KBM-7 (cell line): Measurements from ENCODE around the gene AATF.

Experiments
- DNase-seq: peaks from one replicate; pipeline ENCODE4 v3.0.0-alpha.2; 2015
- in situ Hi-C: fragments of 300-500 bp; cut with MboI; formaldehyde crosslinking; loops from 2 replicates; pipeline ENCODE4 v1.14.3; 2020; ENCODE audit warnings: low sequenced_read_pairs, low pct_unique_long_range_greater_than_20kb, mixed read lengths

The AATF gene

GRCh38 chr17:37088459-37088858 lies 139.7 kb downstream of the AATF start:
- DNase-seq, result no peak
- in situ Hi-C loops, result no loop called here

DNA sequence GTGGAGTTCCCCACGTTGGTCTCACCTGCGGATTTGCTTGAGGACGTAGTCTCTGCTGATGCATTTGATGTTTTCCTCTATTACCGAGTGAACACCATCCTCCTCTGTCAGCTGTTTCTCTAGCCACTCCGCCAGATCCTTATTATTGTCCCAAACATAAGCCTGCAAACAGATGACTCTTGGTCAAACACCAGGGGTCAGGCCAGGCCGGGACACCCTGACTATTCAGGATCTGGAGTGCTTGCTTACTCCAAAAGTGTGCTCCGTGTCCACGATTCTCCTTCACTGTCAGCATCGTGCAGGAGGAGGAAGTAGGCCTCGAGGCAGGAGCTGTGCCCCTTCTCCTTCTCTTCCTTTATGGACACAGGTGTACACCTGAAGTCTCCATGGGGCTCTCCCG lies 140.2 kb downstream of the AATF start:
- no peak for DNase-seq
- in situ Hi-C loops, result no loop called here

- in situ Hi-C loops, result no loop called here
Measured at GRCh38 chr17:37089956-37090355, 141.2 kb downstream of the AATF start.

DNA sequence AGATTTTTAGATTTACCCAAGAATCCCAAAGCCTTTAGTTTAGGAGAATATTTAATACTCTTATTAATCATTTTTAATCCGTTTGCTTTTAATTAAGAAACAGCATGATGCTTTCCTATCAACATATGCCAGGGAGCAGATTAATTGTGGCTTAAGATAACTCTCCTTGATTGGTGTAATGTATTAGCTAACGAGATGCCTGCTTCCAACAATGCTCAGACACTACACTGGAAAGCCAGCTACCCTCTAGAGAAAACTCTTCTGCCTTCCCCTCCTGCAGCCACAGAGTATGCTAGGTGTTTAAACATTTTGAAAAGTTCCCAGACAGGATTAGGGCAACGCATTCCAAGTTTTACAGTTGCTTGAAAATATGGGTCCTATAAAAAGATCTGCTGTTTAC lies 142.2 kb downstream of the AATF start:
- DNase-seq, result no peak
- in situ Hi-C loops, result no loop called here

More at GRCh38 chr17:37089956-37090355, 141.2 kb downstream of the AATF start:
- DNase-seq, result peak; percentile 36

GRCh38 chr17:37092071-37092470 lies 143.3 kb downstream of the AATF start:
- in situ Hi-C loops, result no loop called here
- no peak for DNase-seq

GRCh38 chr17:37092701-37093100 lies 143.9 kb downstream of the AATF start:
- in situ Hi-C loops, result no loop called here

GRCh38 chr17:37094391-37094790 lies 145.6 kb downstream of the AATF start:
- in situ Hi-C loops, result no loop called here
- DNase-seq, result no peak

More at GRCh38 chr17:37092701-37093100, 143.9 kb downstream of the AATF start:
- no peak for DNase-seq

- in situ Hi-C loops, result no loop called here
- no peak for DNase-seq
Measured at GRCh38 chr17:37096071-37096470, 147.3 kb downstream of the AATF start.

GRCh38 chr17:37097154-37097553 lies 148.4 kb downstream of the AATF start:
- no peak for DNase-seq
- in situ Hi-C loops, result no loop called here

- no peak for DNase-seq
- in situ Hi-C loops, result no loop called here
Measured at GRCh38 chr17:37098152-37098551, 149.4 kb downstream of the AATF start.

DNA sequence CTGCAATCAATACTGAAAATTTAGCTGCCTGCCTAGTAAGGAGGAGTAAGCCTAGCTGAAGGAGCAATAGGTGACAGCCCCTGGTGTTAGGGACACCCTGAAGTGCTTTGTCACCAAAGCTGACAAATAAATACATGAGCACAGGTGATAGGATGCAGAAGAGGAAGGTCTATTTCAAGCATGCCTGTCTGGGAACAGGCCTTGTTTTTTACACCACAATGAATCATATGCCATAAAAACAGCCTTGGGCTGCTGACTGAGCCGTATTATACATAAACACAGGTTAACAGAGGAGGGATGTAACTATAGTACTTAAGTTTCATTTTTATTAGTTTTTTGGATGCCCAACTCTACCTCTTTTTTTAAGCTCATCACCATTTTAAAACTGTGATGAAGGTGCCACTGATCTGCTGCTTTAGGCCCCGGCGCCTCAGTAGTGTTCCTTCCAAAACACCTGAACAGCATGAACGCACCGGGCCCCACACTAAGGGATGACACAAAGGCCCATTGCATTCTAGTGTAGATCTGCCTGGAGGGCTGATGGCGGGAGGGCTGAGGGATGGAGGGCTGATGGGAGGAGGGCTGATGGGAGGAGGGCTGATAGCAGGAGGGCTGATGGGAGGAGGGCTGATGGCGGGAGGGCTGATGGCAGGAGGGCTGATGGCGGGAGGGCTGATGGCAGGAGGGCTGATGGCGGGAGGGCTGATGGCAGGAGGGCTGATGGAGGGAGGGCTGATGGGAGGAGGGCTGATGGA lies 150.3 kb downstream of the AATF start:
- in situ Hi-C loops, result no loop called here
- no peak for DNase-seq

DNA sequence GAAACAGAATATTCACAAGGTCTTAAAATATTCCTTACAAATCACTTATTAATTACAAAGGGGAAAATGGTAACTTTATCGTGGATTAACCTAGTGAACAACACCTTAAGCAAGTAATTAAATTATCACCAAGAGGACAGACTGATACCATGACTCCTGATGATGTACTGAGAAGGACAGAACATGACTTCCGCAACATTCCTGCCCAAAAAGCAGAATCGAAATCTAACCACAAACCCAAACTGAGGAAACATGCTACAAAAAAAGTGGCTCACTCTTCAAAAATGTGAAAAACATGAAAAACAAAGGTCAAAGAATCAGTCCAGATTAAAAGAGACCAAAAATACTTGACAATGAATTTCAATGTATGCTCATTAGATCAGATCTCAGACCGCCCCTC lies 151.5 kb downstream of the AATF start:
- no peak for DNase-seq
- in situ Hi-C loops, result no loop called here

GRCh38 chr17:37101306-37101705 lies 152.6 kb downstream of the AATF start:
- in situ Hi-C loops, result no loop called here
- DNase-seq, result no peak

GRCh38 chr17:37103231-37103630 lies 154.5 kb downstream of the AATF start:
- in situ Hi-C loops, result no loop called here
- DNase-seq, result no peak

DNA sequence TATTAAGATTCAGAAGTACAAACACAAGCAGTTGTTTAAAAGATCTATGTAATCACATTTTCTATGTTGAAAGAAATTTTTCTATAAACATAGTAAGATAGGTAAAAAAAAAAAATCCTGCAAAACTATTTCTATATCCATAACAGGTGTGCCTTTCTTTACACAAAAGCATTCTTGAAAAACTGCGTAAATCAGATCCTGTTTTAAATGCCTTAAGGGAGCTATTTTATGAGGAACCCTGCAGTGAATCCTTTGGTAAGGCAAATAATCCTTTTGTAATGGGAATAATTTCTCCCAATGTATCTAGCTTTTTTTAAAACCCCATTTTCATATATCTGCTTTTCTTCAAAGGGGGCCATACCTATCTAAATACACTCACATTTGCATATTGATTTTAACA lies 157.3 kb downstream of the AATF start:
- no peak for DNase-seq
- in situ Hi-C loops, result no loop called here
